Neural cell (in vitro differentiated cells): ENCODE measurements around the gene DMTF1. TPM values are rescaled to one million over a fixed set of nuclear protein-coding genes. Genes with fewer than 3 reads are reported as not detected.

ENCODE experiments used
- H2AFZ ChIP-seq: fragments of 200-600, 300-800 bp; sonication (generic), shearing (Covaris generic); 2 replicates; pipeline ENCODE4 v1.6.0; 2014; ENCODE audit warnings: low read depth, mild to moderate bottlenecking, antibody characterized with exemption, low read length, moderate library complexity
- H3F3A ChIP-seq: fragments of 200-600 bp; shearing (Covaris generic); 2 replicates; pipeline ENCODE4 v1.6.1; 2016; ENCODE audit warnings: mild to moderate bottlenecking, moderate library complexity, mixed read lengths, antibody characterized with exemption, low read length; ENCODE audit not compliant: insufficient read depth, poor library complexity, severe bottlenecking
- H3K27ac ChIP-seq: fragments of 200-600, 300-800 bp; sonication (generic), shearing (Covaris generic); 2 replicates; pipeline ENCODE4 v1.5.1; 2014; ENCODE audit warnings: mild to moderate bottlenecking, low read length, moderate library complexity
- H3K27me3 ChIP-seq: fragments of 300-800, 200-600 bp; sonication (generic), shearing (Covaris generic); 2 replicates; pipeline ENCODE4 v1.6.0; 2014; ENCODE audit warnings: mild to moderate bottlenecking, low read depth, low read length, moderate library complexity; ENCODE audit not compliant: insufficient read depth
- H3K36me3 ChIP-seq: fragments of 300-800, 200-600 bp; sonication (generic), shearing (Covaris generic); 2 replicates; pipeline ENCODE4 v1.5.1; 2014; ENCODE audit warnings: mild to moderate bottlenecking, antibody characterized with exemption, low read length, moderate library complexity; ENCODE audit not compliant: insufficient read depth
- H3K4me2 ChIP-seq: fragments of 300-800, 200-600 bp; sonication (generic), shearing (Covaris generic); 2 replicates; pipeline ENCODE4 v1.6.0; 2014; ENCODE audit warnings: mild to moderate bottlenecking, low read length
- H3K4me3 ChIP-seq: fragments of 300-800, 200-600 bp; sonication (generic), shearing (Covaris generic); 2 replicates; pipeline ENCODE4 v1.5.1; 2014; ENCODE audit warnings: mild to moderate bottlenecking, low read length, moderate library complexity
- H3K79me2 ChIP-seq: fragments of 200-600 bp; shearing (Covaris generic); replicated peaks from 2 replicates; pipeline ENCODE4 v1.6.0; 2014; ENCODE audit warnings: mild to moderate bottlenecking, low read length, moderate library complexity; ENCODE audit not compliant: insufficient read depth
- H3K9ac ChIP-seq: fragments of 300-800, 200-600 bp; sonication (generic), shearing (Covaris generic); 2 replicates; pipeline ENCODE4 v1.6.1; 2016; ENCODE audit warnings: mild to moderate bottlenecking, low read length, mixed read lengths
- H3K9me2 ChIP-seq: fragments of 200-600 bp; shearing (Covaris generic); 2 replicates; pipeline ENCODE4 v1.6.1; 2016; ENCODE audit warnings: mild to moderate bottlenecking, low read length, mixed read lengths; ENCODE audit not compliant: insufficient read depth
- H3K9me3 ChIP-seq: fragments of 200-600, 300-800 bp; sonication (generic), shearing (Covaris generic); 2 replicates; pipeline ENCODE4 v1.6.1; 2016; ENCODE audit warnings: mild to moderate bottlenecking, mixed run types, low read length, moderate library complexity, mixed read lengths
- H4K20me1 ChIP-seq: fragments of 200-600 bp; shearing (Covaris generic); 2 replicates; pipeline ENCODE4 v1.6.1; 2016; ENCODE audit warnings: mild to moderate bottlenecking, mixed run types; ENCODE audit not compliant: insufficient read depth
- CTCF ChIP-seq: fragments of 450-650 bp; IDR thresholded peaks from 2 replicates; pipeline ENCODE4 v1.5.1; 2014; ENCODE audit warnings: antibody characterized with exemption, mild to moderate bottlenecking, moderate library complexity; ENCODE audit not compliant: poor library complexity, severe bottlenecking
- EP300 ChIP-seq: fragments of 450-650 bp; conservative IDR thresholded peaks from 2 replicates; pipeline ENCODE4 v1.6.1; 2014; ENCODE audit warnings: antibody characterized with exemption, mild to moderate bottlenecking, moderate library complexity; ENCODE audit not compliant: poor library complexity, severe bottlenecking
- EZH2 ChIP-seq: fragments of 200-600, 300-800 bp; shearing (Covaris generic), sonication (generic); IDR thresholded peaks from 2 replicates; pipeline ENCODE4 v1.6.1; 2014; ENCODE audit warnings: antibody characterized with exemption, low read length, borderline replicate concordance, mild to moderate bottlenecking; ENCODE audit not compliant: insufficient read depth, poor library complexity, severe bottlenecking
- MXI1 ChIP-seq: fragments of 450-650 bp; conservative IDR thresholded peaks from 2 replicates; pipeline ENCODE4 v1.6.1; 2014; ENCODE audit warnings: antibody characterized with exemption, mild to moderate bottlenecking; ENCODE audit not compliant: poor library complexity, severe bottlenecking
- POLR2AphosphoS5 ChIP-seq: IDR thresholded peaks from 2 replicates; pipeline ENCODE4 v1.6.1; 2012
- RAD21 ChIP-seq: fragments of 450-650 bp; conservative IDR thresholded peaks from 2 replicates; pipeline ENCODE4 v1.6.1; 2014; ENCODE audit warnings: antibody characterized with exemption, mild to moderate bottlenecking, moderate library complexity
- SMC3 ChIP-seq: fragments of 450-650 bp; conservative IDR thresholded peaks from 2 replicates; pipeline ENCODE4 v1.6.1; 2014; ENCODE audit warnings: antibody characterized with exemption, mild to moderate bottlenecking, moderate library complexity; ENCODE audit not compliant: poor library complexity
- TAF1 ChIP-seq: IDR thresholded peaks from 2 replicates; pipeline ENCODE4 v1.6.1; 2012; ENCODE audit warnings: low read depth
- polyA plus RNA-seq: library from polyadenylated mRNA; depleted of rRNA; stranded (reverse); fragments of >200 nt; gene quantifications from 2 replicates; pipeline ENCODE4 v1.2.3, GENCODE V29; 2014
- TF ChIP-seq, protein P1 (sequence below): IDR thresholded peaks from 2 replicates; pipeline ENCODE4 v1.6.1; 2012; ENCODE audit warnings: borderline replicate concordance

DMTF1 gene
- polyA plus RNA-seq, 1 donor from 2014 or later: 314 TPM

DNA sequence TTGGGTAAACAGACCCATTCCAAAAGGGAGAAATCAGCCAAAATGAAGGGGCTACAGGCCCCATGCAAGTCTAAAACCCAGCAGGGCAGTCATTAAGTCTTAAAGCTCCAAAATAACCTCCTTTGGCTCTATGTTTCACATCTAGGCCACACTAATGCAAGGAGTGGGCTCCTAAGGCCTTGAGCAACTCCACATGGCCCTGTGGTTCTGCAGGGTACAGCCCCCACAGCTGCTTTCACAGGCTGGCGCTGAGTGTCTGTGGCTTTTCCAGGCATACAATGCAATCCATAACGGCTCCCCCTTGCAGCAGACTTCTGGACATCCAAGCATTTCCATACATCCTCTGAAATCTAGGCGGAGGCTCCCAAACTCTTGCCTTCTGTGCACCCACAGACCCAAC lies 58.3 kb downstream of the DMTF1 start:
- Histone ChIP-seq H3K79me2 (no peaks in the 10 kb centered on the region), H3F3A (no peaks in the 10 kb centered on the region), H2AFZ (no peak overlapping the region), H3K4me3 (no peak overlapping the region), H3K27me3 (no peaks in the 10 kb centered on the region), H4K20me1 (no peaks in the 10 kb centered on the region), H3K36me3 (no peaks in the 10 kb centered on the region), H3K4me2 (no peak overlapping the region), H3K9me2 (no peaks in the 10 kb centered on the region), H3K9me3 (no peaks in the 10 kb centered on the region), H3K27ac (no peak overlapping the region), H3K9ac (no peak overlapping the region)
- TF ChIP-seq EP300 (no peak), MXI1 (no peak), TAF1 (no peak), POLR2AphosphoS5 (no peak), CTCF (no peak), EZH2 (no peak), RAD21 (no peak), SMC3 (no peak)
- TF ChIP-seq, protein P1, sequence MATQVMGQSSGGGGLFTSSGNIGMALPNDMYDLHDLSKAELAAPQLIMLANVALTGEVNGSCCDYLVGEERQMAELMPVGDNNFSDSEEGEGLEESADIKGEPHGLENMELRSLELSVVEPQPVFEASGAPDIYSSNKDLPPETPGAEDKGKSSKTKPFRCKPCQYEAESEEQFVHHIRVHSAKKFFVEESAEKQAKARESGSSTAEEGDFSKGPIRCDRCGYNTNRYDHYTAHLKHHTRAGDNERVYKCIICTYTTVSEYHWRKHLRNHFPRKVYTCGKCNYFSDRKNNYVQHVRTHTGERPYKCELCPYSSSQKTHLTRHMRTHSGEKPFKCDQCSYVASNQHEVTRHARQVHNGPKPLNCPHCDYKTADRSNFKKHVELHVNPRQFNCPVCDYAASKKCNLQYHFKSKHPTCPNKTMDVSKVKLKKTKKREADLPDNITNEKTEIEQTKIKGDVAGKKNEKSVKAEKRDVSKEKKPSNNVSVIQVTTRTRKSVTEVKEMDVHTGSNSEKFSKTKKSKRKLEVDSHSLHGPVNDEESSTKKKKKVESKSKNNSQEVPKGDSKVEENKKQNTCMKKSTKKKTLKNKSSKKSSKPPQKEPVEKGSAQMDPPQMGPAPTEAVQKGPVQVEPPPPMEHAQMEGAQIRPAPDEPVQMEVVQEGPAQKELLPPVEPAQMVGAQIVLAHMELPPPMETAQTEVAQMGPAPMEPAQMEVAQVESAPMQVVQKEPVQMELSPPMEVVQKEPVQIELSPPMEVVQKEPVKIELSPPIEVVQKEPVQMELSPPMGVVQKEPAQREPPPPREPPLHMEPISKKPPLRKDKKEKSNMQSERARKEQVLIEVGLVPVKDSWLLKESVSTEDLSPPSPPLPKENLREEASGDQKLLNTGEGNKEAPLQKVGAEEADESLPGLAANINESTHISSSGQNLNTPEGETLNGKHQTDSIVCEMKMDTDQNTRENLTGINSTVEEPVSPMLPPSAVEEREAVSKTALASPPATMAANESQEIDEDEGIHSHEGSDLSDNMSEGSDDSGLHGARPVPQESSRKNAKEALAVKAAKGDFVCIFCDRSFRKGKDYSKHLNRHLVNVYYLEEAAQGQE: no peak

- TF ChIP-seq RAD21: no peak
- TF ChIP-seq POLR2AphosphoS5: no peak
- TF ChIP-seq, protein P1: no peak
- TF ChIP-seq MXI1: no peak
- no peak for TF ChIP-seq SMC3
- no peak for TF ChIP-seq EP300
- TF ChIP-seq EZH2: no peak
- TF ChIP-seq TAF1: no peak
- no peak for TF ChIP-seq CTCF
- no peaks in the 10 kb centered on the region for H3K79me2 ChIP-seq
- H3K27me3 ChIP-seq: no peaks in the 10 kb centered on the region
- no peaks in the 10 kb centered on the region for H3K36me3 ChIP-seq
- no peaks in the 10 kb centered on the region for H3F3A ChIP-seq
- H3K9me3 ChIP-seq: no peaks in the 10 kb centered on the region
- no peak overlapping the region for H3K9ac ChIP-seq
- H3K4me2 ChIP-seq: no peak overlapping the region
- no peaks in the 10 kb centered on the region for H3K9me2 ChIP-seq
- H3K27ac ChIP-seq: no peak overlapping the region
- H2AFZ ChIP-seq: no peak overlapping the region
- no peak overlapping the region for H3K4me3 ChIP-seq
- H4K20me1 ChIP-seq: no peaks in the 10 kb centered on the region
Observed at GRCh38 chr7:87212498-87212897, 60.2 kb downstream of the DMTF1 start.
